Liver (tissue), 9 donors: ENCODE measurements around the gene IHH. TPM values are rescaled to one million over a fixed set of nuclear protein-coding genes. Genes with fewer than 3 reads are reported as not detected.
A peak's percentile ranks its signal among the peaks of the same experiment; 100 is the strongest.

Experiments used
- DNase-seq: peaks from one replicate; pipeline ENCODE4 v3.0.0-alpha.2; 2017; ENCODE audit warnings: low spot score
- H3K27ac ChIP-seq, 2 donors: one replicate each; pipeline ENCODE4 v1.7.0; 2013; ENCODE audit warnings: inconsistent platforms in 2 of 2, low read length in 2 of 2, control low read depth in 1 of 2, low read depth in 1 of 2, mild to moderate bottlenecking in 1 of 2
- H3K27me3 ChIP-seq, 4 donors: one replicate each; pipeline versions ENCODE4 v1.6.1 to v1.7.0; 2013; ENCODE audit warnings: low read length in 3 of 4, inconsistent platforms in 1 of 4, mild to moderate bottlenecking in 1 of 4, moderate library complexity in 1 of 4; ENCODE audit not compliant: control insufficient read depth in 4 of 4, insufficient read depth in 4 of 4
- H3K36me3 ChIP-seq, 4 donors: one replicate each; pipeline versions ENCODE4 v1.6.1 to v1.7.0; 2013; ENCODE audit warnings: low read length in 3 of 4, mild to moderate bottlenecking in 3 of 4, low read depth in 1 of 4, moderate library complexity in 1 of 4; ENCODE audit not compliant: control insufficient read depth in 4 of 4, insufficient read depth in 3 of 4
- H3K4me1 ChIP-seq, 4 donors: one replicate each; pipeline versions ENCODE4 v1.6.1 to v1.7.0; 2013; ENCODE audit warnings: low read length in 3 of 4, mild to moderate bottlenecking in 3 of 4, moderate library complexity in 1 of 4; ENCODE audit not compliant: control insufficient read depth in 4 of 4, insufficient read depth in 4 of 4
- H3K4me3 ChIP-seq, 3 donors: one replicate each; pipeline versions ENCODE4 v1.6.1 to v1.7.0; 2013; ENCODE audit warnings: low read length in 3 of 3, control low read depth in 1 of 3, low read depth in 1 of 3, mild to moderate bottlenecking in 1 of 3
- H3K9ac ChIP-seq, 2 donors: one replicate each; pipeline ENCODE4 v1.7.0; 2013; ENCODE audit warnings: low read length in 2 of 2, mild to moderate bottlenecking in 2 of 2, moderate library complexity in 2 of 2, control low read depth in 1 of 2, low read depth in 1 of 2
- H3K9me3 ChIP-seq, 4 donors: one replicate each; pipeline versions ENCODE4 v1.6.1 to v1.7.0; 2013; ENCODE audit warnings: low read length in 3 of 4; ENCODE audit not compliant: control insufficient read depth in 4 of 4
- ATF3 ChIP-seq: IDR thresholded peaks from 2 replicates; pipeline ENCODE4 v1.6.1; 2016; ENCODE audit warnings: antibody characterized with exemption
- CTCF ChIP-seq: fragments of 150-350 bp; IDR thresholded peaks from 2 replicates; pipeline ENCODE4 v1.5.1; 2017; ENCODE audit warnings: improper control_type of control experiment, low read depth, low read length; ENCODE audit not compliant: missing input control
- EGR1 ChIP-seq, 2 donors: IDR thresholded peaks; 2 replicates each; pipeline ENCODE4 v1.6.1; 2016 to 2018; ENCODE audit warnings: antibody characterized with exemption in 2 of 2, low read depth in 2 of 2
- FOXA1 ChIP-seq: IDR thresholded peaks from 2 replicates; pipeline ENCODE4 v1.6.1; 2016; ENCODE audit warnings: antibody characterized with exemption
- FOXA2 ChIP-seq: IDR thresholded peaks from 2 replicates; pipeline ENCODE4 v1.6.1; 2016; ENCODE audit warnings: antibody characterized with exemption
- GABPA ChIP-seq, 2 donors: IDR thresholded peaks in 1 of 2; conservative IDR thresholded peaks in 1 of 2; 2 replicates each; pipeline ENCODE4 v1.6.1; 2016; ENCODE audit warnings: antibody characterized with exemption in 2 of 2, mild to moderate bottlenecking in 1 of 2, moderate library complexity in 1 of 2
- HNF4A ChIP-seq, 2 donors: conservative IDR thresholded peaks; 2 replicates each; pipeline ENCODE4 v1.6.1; 2016; ENCODE audit warnings: antibody characterized with exemption in 2 of 2, mild to moderate bottlenecking in 2 of 2
- HNF4G ChIP-seq: IDR thresholded peaks from 2 replicates; pipeline ENCODE4 v1.6.1; 2016; ENCODE audit warnings: antibody characterized with exemption
- JUND ChIP-seq, 2 donors: IDR thresholded peaks; 2 replicates each; pipeline ENCODE4 v1.6.1; 2016; ENCODE audit warnings: antibody characterized with exemption in 2 of 2
- MAX ChIP-seq: IDR thresholded peaks from 2 replicates; pipeline ENCODE4 v1.6.1; 2016; ENCODE audit warnings: antibody characterized with exemption
- NR2F2 ChIP-seq: IDR thresholded peaks from 2 replicates; pipeline ENCODE4 v1.6.1; 2016; ENCODE audit warnings: antibody characterized with exemption
- RAD21 ChIP-seq, 2 donors: IDR thresholded peaks; 2 replicates each; pipeline ENCODE4 v1.6.1; 2016; ENCODE audit warnings: antibody characterized with exemption in 2 of 2, mild to moderate bottlenecking in 2 of 2
- REST ChIP-seq: IDR thresholded peaks from 2 replicates; pipeline ENCODE4 v1.6.1; 2016; ENCODE audit warnings: antibody characterized with exemption, mild to moderate bottlenecking
- RXRA ChIP-seq, 2 donors: IDR thresholded peaks; 2 replicates each; pipeline ENCODE4 v1.6.1; 2017 to 2018; ENCODE audit warnings: antibody characterized with exemption in 2 of 2, mild to moderate bottlenecking in 1 of 2
- SP1 ChIP-seq: IDR thresholded peaks from 2 replicates; pipeline ENCODE4 v1.6.1; 2018; ENCODE audit warnings: antibody characterized with exemption, mild to moderate bottlenecking
- TAF1 ChIP-seq: conservative IDR thresholded peaks from 2 replicates; pipeline ENCODE4 v1.6.1; 2016; ENCODE audit warnings: antibody characterized with exemption, mild to moderate bottlenecking
- YY1 ChIP-seq: IDR thresholded peaks from 2 replicates; pipeline ENCODE4 v1.6.1; 2016; ENCODE audit warnings: antibody characterized with exemption, mild to moderate bottlenecking
- ZBTB33 ChIP-seq: IDR thresholded peaks from 2 replicates; pipeline ENCODE4 v1.6.1; 2016; ENCODE audit warnings: antibody characterized with exemption
- WGBS: extraction: QIAGEN DNeasy Blood & Tissue Kit; methylation state at CpG from one replicate; pipeline ENCODE4 v1.1.7; 2013; 5-methylcytosine and 5-hydroxymethylcytosine counted together
- polyA plus RNA-seq, 2 donors: library from polyadenylated mRNA; stranded (reverse) in 1 of 2; unstranded in 1 of 2; fragments of 200-250 nt in 1 of 2; fragments of >200 nt in 1 of 2; fragmentation: Nextera tagmentation in 1 of 2; extraction: Ambion mirVana in 1 of 2; gene quantifications; one replicate each; pipeline versions ENCODE4 v1.2.1 to v1.2.3, GENCODE V29; 2013 to 2015
- total RNA-seq, 2 donors: library from RNA; depleted of rRNA; stranded (reverse); fragments of >200 nt; gene quantifications; one replicate each; pipeline ENCODE4 v1.2.3, GENCODE V29; 2014
- donor health status: healthy.
- donor health status: healthy.
- donor health status: healthy.
- donor health status: healthy.
- donor health status: healthy.

IHH gene
- total and polyA plus RNA-seq, 4 donors: 0.51 to 2.4 (median 0.79) TPM

- no peak for TF ChIP-seq REST
- no peak for TF ChIP-seq JUND (IDR thresholded peaks at IDR 0.05)
- TF ChIP-seq MAX: no peak
- no peak for TF ChIP-seq TAF1
- TF ChIP-seq HNF4G: no peak
These were observed 1.4 kb downstream of the IHH start (continued) for GRCh38 chr2:219059375-219059724.

GRCh38 chr2:219058541-219059374, 2.0 kb downstream of the IHH start:
- 4% methylated on average over 42 of the region's 42 CpGs for WGBS
- peak overlapping the region in 1 of 2 donors; percentile 75 for H3K27ac ChIP-seq
- peaks cover 12 to 40% (median 29%) of the 10 kb centered on the region in 4 donors for H3K4me1 ChIP-seq
- peak; percentile 74 for DNase-seq
- no peak for TF ChIP-seq MAX
- no peak for TF ChIP-seq TAF1
- TF ChIP-seq YY1: no peak
- TF ChIP-seq RAD21 (IDR thresholded peaks at IDR 0.05): peak; percentile 35 to 70
- no peak for TF ChIP-seq FOXA1
- peak; percentile 75 for TF ChIP-seq SP1
- TF ChIP-seq HNF4G: no peak
- no peak for TF ChIP-seq ATF3
- TF ChIP-seq CTCF: no peak
- peak in 1 of 2 donors; percentile 11 for TF ChIP-seq JUND (IDR thresholded peaks at IDR 0.05)
- TF ChIP-seq GABPA (IDR thresholded peaks at IDR 0.05 in 1 of 2, conservative IDR thresholded peaks at IDR 0.05 in 1 of 2): no peak
- TF ChIP-seq FOXA2: peak; percentile 30
- peak; percentile 65 for TF ChIP-seq REST
- TF ChIP-seq ZBTB33: no peak
- TF ChIP-seq NR2F2: no peak
- peak; percentile 64 for TF ChIP-seq HNF4A (conservative IDR thresholded peaks at IDR 0.05)
- TF ChIP-seq RXRA (IDR thresholded peaks at IDR 0.05): peak in 1 of 2 donors; percentile 44
- peak in 1 of 2 donors; percentile 67 for TF ChIP-seq EGR1 (IDR thresholded peaks at IDR 0.05; ENCODE audit: low read depth in 2 of 2)
- peaks cover 0 to 3% (median 0%) of the 10 kb centered on the region in 4 donors for H3K27me3 ChIP-seq
- H3K9ac ChIP-seq: peak overlapping the region in 1 of 2 donors; percentile 5
- H3K36me3 ChIP-seq: peaks cover 0 to 6% (median 0%) of the 10 kb centered on the region in 4 donors
- H3K4me3 ChIP-seq: peak overlapping the region; percentile 53 to 56 (median 54)
- H3K9me3 ChIP-seq: no peaks in the 10 kb centered on the region
